GM21423 (cell line): ENCODE data around the gene TJP2.
"Not testable (repeated sequence)": the region's sequence is repeated elsewhere in the genome, so short reads cannot be mapped to it uniquely, and the experiment has no call there.

Experiments
- ATAC-seq: cut with Tn5 transposase; IDR thresholded peaks from one replicate; pipeline ENCODE4 v1.9.1; 2021; ENCODE audit warnings: mild to moderate bottlenecking, moderate library complexity; ENCODE audit not compliant: unreplicated experiment

The TJP2 gene

GRCh38 chr9:69157751-69158466 lies 16.2 kb upstream of the TJP2 start:
- ATAC-seq: no peak

GRCh38 chr9:69158471-69158870 lies 15.6 kb upstream of the TJP2 start:
- no peak for ATAC-seq

DNA sequence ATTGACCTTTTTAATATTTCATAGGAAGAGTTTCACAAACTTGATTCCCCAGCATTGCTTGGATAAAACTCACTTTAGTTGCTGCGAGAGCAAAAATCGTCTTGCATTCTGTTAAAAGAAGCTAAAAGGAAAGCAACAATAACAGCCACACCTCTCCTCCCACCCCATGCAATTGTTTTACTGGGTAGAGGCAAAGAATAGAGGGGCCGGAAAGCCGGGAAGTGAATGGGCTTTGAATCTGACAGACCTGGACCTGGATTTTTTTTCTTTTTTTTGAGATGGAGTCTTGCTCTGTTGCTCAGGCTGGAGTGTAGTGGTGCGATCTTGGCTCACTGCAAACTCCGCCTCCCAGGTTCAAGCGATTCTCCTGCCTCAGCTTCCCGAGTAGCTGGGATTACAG lies 9.5 kb upstream of the TJP2 start:
- ATAC-seq: not testable (repeated sequence)

DNA sequence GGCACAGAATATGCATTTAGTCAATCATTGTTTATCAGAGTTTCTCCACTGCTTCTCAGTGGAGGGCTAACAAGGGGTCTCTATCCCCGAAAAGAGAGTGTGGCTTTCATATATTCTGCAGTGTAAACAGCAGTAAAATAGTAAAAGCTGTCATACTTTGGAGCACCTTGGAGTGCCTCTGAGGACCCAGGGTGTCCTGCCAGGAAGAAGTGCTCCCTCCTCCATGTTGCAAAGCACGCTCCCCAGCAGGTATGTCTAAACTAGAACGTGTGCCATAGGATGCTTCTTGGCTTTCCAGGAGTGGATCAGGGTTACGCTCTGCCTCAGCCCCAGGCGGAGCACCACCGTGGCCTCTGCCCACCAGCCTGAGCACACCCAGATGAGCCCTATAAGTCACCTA lies 8.5 kb upstream of the TJP2 start:
- ATAC-seq: no peak

- ATAC-seq: no peak
Observed at GRCh38 chr9:69168709-69169217, 5.3 kb upstream of the TJP2 start.

- no peak for ATAC-seq
Observed at GRCh38 chr9:69170231-69170630, 3.8 kb upstream of the TJP2 start.

DNA sequence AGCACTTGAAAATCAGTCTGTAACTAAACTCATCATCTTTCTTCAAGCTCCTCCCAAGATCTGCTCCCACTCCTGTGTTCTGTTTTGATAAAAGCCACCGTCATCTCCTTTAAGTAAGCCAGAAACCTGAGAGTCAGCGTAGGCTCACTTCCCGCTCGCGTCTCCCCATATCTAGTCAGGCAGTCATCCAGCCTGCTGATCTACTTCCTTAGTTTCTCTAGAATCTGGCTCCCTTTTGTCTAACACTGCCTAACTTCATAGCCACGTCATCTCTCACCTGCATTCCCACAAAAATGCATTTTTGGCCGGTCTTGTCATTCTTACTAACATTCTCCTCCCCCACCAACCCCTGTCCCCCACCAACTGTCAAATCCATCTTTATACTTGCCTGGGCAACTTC lies 3.0 kb upstream of the TJP2 start:
- no peak for ATAC-seq

DNA sequence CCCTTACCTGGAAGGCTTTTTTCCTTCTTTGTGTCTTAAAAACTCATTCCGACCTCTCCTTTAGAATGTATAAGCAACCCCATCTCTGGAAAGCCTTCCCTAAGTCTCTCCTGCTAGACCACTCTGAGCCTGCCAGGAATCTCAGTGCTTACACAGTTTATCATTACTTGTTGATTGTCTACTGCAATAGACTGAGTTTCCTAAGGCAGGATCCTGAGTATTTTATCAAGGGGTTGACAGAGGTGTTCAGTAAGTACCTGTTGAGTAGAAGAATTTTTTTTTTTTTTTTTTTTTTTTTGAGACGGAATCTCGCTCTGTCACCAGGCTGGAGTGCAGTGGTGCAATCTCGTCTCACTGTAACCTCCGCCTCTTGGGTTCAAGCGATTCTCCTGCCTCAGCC lies 2.6 kb upstream of the TJP2 start:
- no peak for ATAC-seq

DNA sequence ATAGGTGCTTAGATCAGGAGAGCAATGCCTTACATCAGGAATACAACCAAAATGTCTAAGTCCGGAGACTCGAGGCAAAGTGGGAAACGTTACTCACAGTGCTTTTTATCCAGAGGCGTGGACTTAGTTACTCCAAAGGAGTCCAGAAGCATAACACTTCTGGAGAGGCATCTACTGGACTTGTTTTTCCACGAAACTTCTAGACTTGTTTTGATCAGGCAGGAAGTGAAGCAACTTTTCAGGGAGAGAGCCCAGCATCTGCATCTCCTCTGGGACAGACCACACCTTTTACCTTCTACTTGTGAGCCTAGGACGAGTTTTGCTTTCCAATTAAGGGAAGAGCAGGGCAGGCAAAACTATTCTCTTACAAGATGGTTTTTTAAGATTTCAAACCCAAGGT lies 1.2 kb upstream of the TJP2 start:
- no peak for ATAC-seq

DNA sequence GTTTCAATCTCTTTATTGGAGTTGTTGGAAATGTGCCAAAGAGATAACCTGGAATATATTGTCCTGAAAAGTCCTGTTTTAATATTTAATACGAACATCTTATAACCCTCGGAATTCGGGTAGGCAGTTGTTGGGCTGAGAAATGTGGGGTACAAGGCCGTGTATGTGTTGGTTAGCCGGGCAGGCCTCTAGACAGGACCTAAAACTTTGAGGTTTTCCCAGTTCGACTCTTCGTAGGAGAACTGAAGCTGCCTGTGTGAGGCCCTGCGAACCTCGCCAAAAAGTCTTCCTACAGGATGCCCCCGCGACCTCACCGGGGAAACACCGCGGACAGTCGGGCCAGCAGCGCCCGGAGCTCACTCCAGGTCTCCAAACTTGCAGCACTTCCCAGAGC lies 583 bp upstream of the TJP2 start:
- ATAC-seq: no peak

DNA sequence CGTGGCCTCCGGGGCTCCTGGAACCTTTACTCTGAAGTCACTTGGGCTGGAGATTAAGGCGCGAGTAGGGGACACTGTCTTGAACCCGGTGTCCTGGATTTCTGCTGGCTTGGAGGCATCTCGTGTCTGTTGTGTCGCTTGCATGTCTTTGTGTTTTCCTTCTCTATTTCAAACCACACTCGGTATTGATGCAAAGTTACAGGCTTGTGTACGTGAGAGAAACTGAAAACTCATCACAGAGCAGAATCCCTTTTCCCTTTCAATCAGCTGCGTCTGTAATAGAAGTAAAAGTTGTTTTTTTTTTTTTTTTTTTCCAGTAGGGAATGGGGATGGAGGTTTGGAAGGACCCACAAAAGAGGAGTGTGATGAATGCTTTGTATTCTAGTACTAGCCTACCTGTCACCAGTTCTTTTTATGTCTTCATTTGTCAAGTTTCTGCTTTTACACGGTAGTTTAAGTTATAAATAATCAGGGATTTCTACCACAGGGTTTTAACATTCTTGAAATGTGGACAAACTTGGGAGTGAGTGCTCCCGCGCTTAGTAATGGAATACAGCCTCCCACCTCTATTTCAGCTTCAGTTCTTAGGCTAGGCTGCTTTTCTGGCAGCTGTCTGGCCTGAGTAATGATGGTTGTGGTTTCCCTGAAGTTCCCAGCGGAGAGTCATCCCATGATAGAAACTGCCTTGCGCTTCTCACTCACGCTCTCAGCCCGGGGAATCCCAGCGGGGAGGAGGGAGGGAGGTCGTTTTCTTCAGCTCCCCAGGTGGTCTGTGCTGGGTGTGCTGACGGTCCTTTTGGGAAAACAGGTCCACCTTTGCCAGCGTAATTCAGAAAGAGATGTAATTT lies 763 bp downstream of the TJP2 start:
- ATAC-seq: peak; percentile 51

DNA sequence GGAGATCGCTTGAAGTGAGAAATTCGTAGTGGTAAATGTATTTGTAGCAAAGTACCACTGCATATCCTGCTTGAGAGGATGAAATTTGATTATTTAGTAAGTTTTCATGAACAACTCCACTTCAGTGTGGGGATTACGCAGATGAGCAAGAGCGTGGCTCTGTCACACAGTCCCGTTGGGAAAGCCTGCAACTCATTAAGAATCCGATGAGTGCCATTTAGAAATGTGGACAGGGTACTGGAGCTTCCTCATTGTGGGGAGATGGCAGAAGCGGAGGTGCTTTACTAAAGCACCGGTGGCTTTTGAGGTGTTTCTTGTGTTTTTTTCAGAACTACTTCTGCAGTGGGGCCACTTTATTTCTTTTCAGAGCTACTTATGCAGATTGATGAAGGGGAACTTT lies 1.4 kb downstream of the TJP2 start:
- peak; percentile 16 for ATAC-seq

DNA sequence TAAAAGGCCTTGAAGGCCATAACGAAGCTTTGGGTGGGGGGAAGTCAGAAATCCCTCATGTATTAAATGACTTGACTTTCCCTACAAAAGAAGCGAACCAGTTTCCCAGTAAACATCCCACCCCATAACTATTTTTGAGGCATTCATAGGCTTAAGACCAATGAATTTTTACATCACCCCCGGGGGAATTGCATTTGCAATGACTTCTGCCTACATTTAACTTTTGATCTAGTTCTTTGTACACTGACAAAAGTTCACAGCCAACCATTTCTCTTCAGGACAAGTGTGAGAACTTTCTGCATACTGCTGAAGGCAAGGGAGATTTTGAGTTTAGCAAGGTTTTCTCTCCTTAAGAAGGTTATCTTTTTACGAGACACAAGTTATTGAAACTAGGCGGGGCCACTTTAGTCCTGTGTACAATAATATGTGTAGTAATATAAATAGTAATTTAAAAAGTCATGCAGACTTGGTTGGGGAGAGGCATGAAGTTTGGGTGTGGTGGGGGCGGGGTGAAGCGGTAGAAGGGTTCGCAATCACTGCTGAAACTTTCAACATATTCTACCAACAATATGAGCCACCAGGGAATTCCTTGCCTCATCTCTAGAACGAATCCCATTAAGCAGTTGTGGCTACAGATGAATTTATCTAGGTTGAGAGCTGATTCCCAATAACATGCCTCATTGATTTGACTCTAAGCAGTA lies 2.5 kb downstream of the TJP2 start:
- ATAC-seq: no peak

- ATAC-seq: no peak
Observed at GRCh38 chr9:69178583-69179011, 4.5 kb downstream of the TJP2 start.

- ATAC-seq: no peak
Observed at GRCh38 chr9:69179037-69179436, 5.0 kb downstream of the TJP2 start.

DNA sequence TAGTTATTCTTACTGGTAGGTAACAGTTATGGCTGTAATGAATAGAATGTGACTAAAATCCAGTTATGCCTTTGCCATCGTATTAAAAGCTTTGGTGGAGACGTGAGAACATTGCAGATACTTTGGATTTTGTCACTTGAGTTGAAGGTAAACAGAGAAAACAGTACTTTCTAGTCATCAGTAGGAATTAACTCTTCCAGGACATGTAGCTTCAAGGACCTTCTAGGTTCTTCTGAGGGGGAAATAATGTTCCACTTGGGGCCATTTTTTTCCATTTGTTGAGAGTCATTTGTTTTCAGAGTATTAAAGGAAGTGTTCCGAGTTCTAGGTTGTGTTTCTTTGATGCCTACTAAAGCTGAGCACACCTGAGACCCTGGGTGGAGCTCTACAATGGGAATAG lies 6.1 kb downstream of the TJP2 start:
- ATAC-seq: no peak

GRCh38 chr9:69180670-69181069 lies 6.6 kb downstream of the TJP2 start:
- ATAC-seq: no peak

GRCh38 chr9:69181908-69182353 lies 7.9 kb downstream of the TJP2 start:
- no peak for ATAC-seq

DNA sequence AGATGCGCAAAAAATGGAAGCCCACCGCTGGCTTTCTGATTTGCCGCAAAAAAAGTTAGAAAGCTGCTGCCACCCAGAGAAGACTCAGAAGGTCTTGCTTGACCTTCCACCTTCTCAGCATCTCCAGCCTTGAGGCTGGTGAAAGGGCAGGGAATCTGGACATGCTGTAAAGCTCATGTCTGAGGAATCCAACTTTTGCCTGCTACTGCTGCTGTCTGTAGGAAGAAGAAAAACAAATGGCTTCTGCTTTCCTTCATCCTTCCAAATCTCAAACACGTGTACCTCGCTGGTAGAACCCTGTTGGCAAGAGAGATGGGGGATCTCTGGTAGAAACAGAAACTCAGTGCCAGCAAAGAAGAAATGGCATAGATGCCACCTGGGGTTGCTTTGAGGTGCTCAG lies 10.2 kb downstream of the TJP2 start:
- ATAC-seq: no peak

GRCh38 chr9:69186841-69187611 lies 12.9 kb downstream of the TJP2 start:
- no peak for ATAC-seq

DNA sequence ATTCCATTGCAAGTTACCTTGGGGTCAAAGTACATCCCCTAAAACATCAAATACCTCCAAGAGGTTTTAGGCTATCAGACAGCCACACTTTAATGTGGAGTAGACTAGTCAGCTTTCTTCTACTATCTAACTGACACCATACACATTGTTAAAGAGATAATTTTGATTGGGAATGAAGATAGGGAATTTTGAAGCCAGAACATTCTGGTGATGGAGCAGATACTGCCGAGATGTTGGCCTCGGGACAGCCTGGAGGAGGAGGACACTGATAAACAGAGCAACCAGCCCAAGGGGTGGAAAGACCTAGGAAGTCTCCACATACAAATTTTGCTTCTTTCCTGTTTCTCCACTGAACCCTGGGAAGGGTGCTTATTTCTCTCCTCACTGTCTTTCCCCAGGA lies 14.9 kb downstream of the TJP2 start:
- ATAC-seq: no peak
